KBM-7 (cell line): ENCODE measurements around the gene LRRC51.

Experiments
- DNase-seq: peaks from one replicate; pipeline ENCODE4 v3.0.0-alpha.2; 2015
- in situ Hi-C: fragments of 300-500 bp; cut with MboI; formaldehyde crosslinking; loops from 2 replicates; pipeline ENCODE4 v1.14.3; 2020; ENCODE audit warnings: low sequenced_read_pairs, low pct_unique_long_range_greater_than_20kb, mixed read lengths

Gene LRRC51, protein sequence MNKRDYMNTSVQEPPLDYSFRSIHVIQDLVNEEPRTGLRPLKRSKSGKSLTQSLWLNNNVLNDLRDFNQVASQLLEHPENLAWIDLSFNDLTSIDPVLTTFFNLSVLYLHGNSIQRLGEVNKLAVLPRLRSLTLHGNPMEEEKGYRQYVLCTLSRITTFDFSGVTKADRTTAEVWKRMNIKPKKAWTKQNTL

DNA sequence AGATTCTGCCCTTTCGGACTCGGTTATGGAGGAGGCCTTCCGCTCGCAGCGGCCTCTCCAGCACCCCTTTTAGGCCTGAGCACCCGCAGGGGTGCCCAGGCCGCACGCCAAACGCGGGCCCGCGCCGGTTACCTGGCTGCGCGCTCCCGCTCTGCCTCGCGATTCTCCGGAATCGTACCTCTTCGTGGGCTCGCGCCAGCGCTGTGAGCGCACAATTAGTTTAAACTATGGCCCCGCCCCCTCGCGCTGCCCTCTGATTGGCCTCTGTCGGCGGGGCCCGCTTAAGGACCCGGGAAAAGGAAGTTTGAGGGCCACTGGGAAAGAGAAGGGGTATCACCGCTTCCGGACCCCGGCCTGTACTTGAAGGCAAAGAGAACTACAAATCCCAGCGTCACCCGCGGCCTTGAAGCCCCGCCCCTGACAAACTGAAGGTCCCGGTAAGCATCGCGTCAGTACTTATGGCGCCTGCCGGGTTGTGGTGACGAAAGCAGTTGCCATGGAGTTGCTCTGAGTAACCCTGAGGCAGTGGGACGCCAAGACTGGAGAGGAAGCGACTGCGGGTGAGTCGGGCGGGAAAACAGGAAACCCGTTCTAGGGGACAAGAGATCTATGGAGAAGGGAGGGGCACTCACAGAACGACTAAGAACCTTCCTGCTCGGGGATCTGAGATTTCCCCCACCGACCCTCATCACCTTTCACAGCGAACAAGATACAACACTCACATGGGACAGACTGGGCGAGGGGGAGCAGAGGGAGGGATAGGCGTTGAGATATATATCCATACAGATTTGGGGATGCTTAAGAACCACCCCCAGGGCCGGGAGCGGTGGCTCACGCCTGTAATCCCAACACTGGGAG, at the start of gene LRRC51, which contains the start of gene NUMA1:
TSS of gene LRRC51 (plus strand) at position 525 of the 858 bp plus-strand sequence. CDS start 8,234 bp downstream, outside the sequence.
TSS of gene NUMA1 (minus strand) at position 217 of the 858 bp plus-strand sequence. CDS start 44,599 bp downstream, outside the sequence.
- in situ Hi-C loops, result no loop called here
- DNase-seq, result peak; percentile 100

DNA sequence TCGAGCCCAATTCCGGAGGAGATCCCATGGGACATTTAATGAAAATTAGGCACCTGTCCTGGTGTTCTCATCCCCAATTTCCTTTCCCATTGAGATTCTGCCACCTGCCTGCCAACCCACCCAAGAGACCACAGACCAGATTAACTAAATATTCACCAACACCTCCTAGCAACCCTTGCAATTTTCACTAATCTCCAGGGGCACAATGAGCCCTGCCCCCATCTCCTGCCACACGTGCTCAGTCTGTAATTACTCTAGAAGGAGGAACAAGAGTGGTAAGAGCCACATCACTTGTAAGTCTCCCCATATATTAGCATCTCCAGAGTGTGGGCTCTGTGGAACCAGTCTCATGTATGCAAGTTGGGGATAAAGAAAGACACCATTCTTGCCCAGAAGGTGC, 44.0 kb upstream of the LRRC51 start:
- no peak for DNase-seq
- in situ Hi-C loops, result no loop called here

DNA sequence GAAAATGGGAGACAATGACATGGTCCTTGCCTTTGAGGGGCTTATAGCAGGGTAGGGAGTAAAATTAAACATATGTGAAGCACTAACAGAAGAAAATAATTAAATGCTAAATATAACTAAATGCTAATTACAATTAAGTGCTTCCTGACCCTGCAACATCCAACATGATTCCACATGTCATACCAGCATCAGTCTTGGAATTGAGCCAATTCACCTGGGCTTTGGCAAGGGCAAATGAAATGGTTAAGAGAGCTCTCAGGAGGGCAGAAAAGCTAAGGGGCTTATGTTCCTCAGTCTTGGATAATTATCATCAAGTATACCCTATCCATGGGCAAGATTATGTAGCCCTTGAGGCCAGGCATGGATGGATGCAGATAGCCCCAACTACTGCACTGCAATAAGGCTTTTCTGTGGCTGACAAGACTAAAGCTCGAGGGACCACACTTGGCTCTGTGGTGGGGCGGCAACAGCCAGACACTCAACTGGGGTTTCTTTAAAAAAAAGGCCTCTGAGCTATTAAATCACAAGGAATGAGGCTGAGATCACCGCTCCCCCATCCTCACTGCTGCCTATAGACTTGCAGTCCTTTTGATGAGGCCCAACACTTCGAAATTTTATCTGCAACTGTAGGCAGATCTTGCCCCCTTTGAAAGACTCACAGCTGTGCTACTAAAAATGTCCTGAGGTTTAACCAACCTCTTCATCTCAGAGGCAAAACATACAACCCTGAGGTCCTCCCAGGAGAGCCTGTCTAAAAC, 42.9 kb upstream of the LRRC51 start:
- DNase-seq, result no peak
- in situ Hi-C loops, result no loop called here

DNA sequence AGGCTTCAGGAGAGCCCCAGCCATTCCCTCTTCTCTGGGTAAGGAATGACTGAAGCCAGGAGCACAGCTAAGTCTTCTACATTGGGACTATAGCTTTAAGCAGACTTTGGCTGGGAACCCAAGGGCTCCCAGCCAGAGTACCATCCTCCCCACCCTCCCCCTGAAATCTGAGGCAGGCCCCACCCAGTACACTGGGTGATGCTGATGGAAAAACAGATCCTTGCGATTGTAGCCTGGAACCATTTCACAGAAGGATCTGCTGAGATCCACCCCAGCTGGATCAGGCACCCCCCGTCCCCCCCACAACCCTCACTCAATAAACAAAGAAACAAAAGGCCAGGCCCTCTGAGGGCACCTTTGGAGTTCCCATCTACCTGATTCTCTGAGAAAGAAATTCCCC, 42.2 kb upstream of the LRRC51 start:
- in situ Hi-C loops, result no loop called here
- DNase-seq, result no peak

DNA sequence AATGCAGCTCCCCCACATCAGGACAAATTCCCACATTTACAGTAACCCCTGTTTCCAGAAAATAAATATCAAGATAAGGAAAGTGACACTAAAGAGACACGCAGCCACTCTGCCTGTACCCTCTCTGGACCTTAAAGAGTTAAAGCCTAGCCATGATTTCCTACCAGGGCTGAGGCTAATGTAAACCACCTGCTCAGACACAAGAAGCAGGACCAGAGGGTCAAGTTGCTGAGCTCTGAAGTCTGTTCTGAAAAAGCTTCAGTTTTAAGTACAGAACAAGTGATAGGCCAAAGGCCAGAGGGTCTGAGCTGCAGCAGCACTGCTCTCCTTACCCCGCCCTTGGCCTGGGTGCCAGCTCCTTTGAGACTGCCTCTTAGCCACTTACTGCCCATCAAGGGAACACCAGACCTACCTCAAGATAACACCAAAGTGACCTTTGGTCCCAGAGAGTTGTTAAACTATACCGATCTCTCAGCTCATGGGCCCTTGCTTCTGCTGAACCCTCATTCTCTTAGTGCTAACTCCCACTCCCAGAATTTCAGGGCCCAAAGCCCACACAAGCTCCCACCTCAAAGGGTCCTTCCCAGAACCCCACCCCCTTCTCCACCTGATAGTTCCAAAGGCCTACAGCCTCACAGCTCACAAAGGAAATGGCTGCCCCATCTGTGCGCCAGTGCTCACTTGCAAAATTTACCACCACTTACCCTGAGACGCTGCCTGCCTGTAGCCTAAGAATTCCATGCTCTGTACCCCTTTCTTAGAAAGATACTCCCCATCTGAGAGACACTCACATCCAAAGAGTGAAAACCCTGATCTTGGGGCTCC, 41.4 kb upstream of the LRRC51 start:
- in situ Hi-C loops, result no loop called here
- no peak for DNase-seq

DNA sequence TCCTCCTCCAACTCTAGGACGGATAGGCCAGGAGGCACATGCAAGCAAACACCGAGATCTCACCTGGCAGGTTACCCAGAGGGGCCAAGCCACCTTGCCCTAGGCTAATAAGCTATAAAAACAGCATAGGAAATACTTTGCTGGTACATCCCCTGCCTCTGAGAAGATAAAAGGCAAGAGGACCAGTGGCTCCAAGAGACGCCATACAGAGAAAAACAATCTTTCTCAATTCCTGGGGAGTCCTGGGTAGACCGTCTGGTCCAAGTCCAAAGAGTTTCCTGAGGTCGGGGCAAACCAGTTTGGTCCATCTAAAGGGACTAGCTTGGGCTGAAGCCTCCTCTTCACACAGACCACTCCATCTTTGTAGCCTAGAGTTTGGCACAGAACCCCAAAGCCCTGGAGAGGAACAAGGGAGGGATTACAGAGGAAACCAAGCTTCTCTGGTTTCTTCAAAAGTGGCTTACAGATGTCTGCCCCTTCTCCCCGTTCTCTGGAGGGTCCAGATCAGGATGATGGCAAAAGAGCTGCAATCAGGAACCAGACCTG, 40.7 kb upstream of the LRRC51 start:
- DNase-seq, result no peak
- in situ Hi-C loops, result no loop called here

DNA sequence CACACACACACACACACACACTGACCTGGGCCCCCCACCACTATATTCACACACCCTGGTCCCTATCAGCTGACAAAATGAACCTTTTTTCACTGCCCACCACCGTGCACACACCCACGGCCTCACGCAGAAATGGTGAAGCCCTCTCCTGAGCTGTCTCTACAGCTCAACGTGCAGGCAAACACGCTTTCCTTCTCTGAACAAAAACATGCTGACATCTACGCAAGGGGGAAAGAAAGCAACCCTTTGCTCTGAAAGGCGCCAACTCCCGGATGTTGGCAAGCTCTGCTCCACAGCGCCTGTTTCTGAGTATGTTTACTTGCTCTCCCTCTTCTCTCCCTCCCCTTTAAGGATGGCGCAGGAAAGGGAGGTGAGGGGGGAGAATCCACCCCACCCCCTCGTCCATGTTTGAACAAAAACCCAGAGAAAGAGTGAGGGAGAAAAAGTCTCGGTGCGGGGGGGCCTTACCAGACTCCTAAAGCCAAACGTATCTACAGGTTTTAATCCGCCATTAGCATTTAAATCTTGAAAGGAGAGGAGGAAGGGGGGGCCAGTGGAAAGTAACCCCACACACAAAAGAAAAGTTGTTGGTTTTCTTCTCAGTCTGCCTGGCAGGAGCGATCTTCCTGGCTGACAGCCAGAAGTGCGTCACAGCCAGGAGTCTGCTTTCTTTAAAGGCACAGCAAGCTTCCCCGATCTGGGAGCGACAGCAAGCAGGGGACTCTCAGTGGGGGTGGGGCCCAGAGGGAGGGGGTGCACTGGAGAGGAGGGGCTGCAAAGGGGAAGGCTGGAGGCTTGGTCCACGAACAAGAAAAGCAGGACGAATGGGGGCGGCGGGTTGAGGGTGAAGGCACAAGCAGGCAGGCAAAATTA, 39.9 kb upstream of the LRRC51 start:
- peak; percentile 87 for DNase-seq
- in situ Hi-C loops, result no loop called here

DNA sequence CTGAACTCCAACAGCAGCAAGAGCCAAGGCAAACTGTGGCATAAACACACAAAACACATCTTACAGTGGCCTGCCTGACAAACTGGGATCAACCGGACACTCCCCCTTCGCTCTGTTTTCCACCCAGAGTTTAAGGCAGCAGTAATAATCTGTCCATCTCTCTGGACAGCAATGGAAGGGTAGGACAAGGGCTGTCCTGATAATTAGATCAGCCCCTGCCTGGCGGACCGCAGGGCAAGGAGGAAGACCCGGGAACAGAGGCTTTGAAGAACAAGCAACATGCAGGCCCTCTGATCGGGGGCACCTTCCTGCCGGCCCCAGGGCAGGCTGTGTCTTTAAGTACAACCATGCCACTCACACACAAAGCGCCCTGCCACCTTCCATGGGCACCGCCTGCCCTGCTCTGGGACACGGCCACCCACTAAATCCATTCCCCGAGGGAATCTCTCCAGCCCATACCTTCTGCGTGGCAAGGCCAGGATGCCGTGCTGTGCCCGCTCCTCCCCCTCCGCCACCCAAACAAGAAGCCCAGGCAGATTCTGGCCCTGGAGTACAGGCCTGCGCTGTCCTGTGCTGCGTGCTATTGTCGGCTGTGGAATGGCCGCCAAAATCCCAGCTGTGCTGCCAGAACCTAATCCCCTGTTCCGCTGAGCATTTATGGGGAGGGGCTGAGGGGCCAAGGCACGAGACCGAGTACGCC, 39.1 kb upstream of the LRRC51 start:
- in situ Hi-C loops, result no loop called here
- peak; percentile 71 for DNase-seq

DNA sequence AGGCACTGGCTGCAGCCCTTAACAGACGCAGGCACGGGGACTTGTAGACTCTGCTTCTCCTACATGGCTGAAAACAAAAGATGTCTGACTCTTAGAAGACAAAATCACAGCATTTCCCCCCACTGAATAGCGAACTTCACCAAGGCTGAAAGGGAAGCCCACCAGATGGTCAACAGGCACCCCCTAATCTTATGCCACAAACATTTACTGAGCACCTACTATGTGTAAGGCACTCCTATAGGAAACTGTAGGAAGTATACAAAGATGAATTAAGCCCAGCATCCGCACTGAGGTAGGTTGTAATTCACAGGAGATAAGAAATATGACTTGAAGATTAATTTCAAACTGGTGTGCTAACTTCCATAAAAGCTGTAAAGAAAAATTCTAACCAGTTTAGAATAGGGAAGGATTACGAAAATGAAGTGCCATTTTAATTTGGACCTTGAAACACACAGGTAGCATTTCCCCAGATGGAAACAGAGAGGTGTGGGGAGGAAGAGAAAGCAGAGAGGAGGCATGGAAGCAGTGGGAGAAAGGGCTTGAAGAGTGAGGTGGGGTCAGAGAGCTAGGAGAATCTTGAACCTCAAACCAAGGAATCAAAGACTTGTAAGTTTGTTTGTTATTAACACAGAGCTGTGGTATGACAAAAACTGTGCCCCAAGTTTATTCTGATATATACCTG, 38.4 kb upstream of the LRRC51 start:
- in situ Hi-C loops, result no loop called here
- no peak for DNase-seq

DNA sequence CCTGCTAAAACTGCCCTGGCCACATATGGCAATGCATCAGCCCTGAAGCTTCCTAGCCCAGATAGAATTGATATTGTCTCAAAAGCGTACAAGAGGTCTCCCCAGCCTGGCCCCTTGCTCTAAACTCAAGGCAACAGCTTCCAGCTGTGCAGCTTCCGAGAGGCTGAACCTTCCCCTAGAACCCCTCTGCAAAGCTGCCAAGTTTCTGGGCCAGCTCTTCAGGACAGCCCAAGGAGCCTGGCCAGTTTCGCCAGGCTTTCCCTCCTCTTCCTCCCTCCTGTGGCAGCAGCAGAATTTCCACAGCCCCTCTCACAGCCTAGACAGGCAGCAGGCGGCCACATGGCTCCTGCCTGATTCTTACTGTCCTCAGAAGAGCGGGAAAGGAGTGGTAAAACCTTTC, 34.8 kb upstream of the LRRC51 start:
- in situ Hi-C loops, result no loop called here

DNA sequence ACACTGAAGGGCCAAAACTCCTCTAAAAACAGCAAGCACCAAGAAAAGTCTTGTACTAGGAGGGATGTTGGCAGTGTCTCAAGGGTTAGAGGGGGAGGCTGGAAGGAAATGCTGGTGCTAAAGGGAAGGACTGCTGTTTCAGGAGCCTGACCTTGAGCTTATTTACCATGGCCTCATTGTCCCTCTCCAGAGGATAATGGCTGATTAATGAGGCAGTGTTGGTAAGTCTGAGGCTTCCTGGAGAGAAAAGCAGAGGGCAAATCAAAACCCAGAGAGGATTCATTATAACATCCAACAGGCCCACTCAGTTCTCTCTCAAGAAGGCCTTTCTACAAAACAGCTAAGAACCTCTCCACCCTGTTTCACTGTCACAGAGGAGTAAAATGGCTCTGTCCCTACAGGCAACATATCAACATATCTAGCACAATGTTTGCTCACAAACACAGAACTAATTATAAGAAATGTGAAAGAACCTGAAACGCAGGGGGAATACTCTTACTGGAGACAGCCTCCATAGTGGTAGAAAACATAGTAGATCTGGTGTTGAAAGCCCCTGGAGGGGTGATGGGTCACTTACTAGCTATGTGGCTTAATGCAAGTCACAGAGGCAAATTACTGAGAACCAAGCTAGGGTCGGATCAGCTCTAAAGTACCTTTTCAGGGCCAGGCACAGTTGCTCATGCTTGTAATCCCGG, 31.7 kb upstream of the LRRC51 start:
- DNase-seq, result no peak
- in situ Hi-C loops, result no loop called here

More for the DNA sequence above, 34.8 kb upstream of the LRRC51 start:
- DNase-seq, result no peak

DNA sequence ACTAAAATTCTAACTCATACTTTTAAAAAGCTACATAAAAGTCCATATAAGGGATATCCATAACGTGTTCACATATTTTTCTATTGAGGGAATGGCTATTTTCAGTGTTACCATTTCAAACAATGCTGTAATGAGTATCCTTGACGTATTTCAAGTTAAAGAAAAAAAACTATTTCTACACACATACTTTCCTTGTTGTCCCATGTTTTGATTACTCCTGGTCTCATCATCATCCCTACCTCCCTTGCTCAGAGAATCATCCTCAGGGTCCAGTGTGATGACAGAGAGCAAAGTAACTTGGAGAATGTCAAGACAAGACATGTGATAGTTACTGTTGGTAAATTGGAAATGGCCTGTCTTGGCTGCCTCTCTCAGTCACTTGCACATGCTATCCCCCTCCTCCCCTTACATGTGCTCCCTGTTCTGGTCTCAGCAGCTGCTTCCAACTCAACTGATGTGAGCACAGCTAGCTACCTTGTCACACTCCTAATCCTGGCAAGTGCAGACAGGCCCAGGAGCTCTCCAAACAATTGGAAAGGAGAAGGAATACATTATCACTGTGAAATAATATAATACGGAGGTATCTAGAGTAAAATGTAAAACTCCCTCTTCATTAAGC, 22.1 kb upstream of the LRRC51 start:
- in situ Hi-C loops, result no loop called here
- DNase-seq, result no peak

DNA sequence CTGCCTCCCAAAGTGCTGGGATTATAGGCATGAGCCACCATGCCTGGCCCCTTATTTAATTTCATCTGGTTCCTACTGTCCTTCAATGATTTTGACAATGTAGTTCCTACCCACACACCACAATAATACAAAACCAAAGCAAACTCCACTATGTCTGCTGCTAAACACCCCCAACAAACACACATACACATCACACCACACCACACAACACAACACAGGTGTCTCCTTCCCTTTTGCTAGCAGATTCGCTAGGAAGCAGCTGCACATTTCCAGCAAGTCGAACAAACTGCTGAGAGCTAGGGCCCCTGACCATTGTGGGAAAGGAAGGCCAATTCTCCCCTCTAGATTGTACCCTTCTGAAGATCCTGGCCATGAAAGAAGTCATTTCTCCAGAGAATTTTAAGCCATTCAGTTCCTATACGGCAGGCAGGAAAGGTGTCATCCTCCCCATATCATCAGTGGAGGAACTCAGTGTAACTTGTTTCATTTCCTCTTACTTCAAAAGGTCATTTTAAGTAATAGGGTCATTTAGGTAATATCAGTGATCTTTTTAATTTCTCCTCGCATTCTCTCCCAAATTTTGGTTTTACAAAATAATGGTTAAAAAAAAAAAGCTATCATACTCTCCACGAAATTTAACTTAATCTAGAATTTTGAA, 18.8 kb upstream of the LRRC51 start:
- in situ Hi-C loops, result no loop called here
- DNase-seq, result no peak

DNA sequence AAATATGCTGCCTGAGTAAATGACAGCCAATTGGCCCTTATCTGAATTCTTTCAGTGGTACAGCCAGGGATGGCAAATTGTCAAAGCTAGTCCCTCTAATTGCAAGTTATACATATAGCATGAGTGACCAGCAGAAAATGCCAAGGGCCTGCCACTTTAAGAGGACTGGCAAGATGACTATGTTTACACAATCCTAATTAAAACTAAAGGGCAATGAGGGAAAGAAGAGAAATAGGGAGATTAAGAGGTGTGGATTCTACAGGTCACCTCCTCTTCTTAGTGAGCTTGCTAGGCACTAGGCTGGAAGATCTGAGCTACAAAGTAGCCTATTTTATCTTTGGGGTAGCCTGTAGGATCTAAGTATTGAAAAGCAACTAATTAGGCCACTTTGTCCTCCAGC, 13.8 kb upstream of the LRRC51 start:
- DNase-seq, result no peak
- in situ Hi-C loops, result no loop called here

DNA sequence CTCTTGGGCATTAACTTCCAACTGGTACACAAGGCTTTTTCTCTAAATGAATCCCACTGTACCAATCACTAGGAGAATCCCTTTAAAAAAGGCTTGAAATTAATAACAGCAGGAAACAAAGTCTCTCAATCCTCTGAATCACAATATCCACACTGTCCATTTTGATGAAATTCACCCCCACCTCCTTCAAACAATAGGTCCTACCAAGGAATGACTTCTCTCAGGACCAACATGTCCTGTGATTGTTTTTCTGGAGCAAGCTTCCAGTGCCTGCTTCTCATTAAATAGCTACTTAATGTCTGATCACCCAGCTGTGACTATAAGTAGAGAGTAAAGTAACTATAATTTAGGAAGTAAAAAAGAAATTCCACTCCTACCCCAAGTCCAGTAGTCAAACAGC, 13.4 kb upstream of the LRRC51 start:
- DNase-seq, result no peak
- in situ Hi-C loops, result no loop called here
